GM21528 (cell line): ENCODE results near the gene HOXB7.

Experiments used
- ATAC-seq: cut with Tn5 transposase; IDR thresholded peaks from one replicate; pipeline ENCODE4 v1.9.1; 2021; ENCODE audit warnings: mild to moderate bottlenecking, moderate library complexity; ENCODE audit not compliant: unreplicated experiment, low FRiP score

HOXB7 gene

DNA sequence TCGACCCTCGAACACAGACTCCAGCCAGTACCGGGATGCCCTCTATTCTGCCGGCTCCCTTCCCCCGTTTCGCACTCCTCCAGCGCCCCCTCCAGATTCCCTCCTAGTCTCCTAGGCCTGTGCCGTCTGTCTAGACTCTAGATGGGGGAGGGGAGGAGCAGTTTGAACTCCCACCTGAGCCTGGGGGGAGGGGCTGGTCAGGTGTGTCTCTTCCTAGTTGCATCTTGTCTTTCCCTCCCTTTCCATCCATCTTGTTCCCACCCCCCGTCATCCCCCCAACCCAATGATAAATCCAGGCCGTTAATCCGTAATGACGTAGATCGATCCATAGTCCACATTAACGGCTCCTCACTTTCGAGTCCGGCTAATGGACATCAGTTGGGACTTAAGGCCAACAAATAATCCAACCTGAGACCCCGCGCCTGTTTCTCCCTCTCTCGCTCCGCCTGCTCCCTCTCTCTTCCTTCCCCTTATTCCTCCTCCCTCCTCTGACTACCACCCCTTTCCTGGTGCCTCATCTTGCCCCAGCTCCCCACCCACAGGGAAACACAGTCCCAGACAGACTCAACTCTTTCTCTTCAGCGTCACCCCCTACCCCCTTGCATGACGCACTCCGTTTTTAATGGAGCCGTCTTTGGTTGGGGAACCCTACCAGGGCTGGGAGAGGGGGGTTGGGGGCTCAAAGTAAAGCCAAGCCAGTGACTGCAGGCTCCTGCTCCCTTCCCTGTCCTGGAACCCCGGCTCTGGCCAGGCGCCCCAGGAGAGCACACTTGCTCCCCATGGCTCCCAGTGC lies 13.9 kb downstream of the HOXB7 start:
- ATAC-seq = no peak

DNA sequence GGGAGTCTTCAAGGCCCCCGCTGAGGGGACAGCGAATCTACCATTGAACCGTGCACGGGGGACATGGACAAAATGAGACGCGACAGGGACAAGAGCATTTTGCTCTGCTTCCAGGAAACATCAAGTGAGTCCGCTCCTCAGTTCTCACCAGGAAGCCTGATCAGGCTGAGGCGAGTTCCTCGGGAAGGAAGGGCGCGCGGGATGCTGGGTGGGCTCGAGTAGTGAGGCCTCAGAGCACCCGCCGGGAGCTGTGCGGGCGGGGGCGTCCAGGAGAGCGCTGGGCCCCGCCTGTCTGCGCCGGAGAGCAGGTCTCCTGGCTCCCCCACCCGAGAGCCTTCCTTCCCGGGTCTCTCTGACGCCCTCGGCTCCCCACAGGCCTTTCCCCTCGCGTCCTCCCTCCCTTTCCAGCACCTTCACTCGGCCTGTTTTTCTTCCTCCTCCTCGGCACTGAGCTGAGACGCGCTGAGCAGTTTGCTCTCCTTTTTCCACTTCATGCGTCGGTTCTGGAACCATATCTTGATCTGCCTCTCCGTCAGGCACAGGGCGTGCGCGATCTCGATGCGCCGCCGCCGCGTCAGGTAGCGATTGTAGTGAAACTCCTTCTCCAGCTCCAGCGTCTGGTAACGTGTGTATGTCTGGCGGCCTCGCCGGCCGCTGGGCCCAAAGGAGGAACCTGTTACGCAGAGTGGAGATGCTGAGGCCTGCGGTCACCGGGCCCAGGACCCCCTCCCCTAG lies 14.7 kb downstream of the HOXB7 start:
- ATAC-seq = no peak

DNA sequence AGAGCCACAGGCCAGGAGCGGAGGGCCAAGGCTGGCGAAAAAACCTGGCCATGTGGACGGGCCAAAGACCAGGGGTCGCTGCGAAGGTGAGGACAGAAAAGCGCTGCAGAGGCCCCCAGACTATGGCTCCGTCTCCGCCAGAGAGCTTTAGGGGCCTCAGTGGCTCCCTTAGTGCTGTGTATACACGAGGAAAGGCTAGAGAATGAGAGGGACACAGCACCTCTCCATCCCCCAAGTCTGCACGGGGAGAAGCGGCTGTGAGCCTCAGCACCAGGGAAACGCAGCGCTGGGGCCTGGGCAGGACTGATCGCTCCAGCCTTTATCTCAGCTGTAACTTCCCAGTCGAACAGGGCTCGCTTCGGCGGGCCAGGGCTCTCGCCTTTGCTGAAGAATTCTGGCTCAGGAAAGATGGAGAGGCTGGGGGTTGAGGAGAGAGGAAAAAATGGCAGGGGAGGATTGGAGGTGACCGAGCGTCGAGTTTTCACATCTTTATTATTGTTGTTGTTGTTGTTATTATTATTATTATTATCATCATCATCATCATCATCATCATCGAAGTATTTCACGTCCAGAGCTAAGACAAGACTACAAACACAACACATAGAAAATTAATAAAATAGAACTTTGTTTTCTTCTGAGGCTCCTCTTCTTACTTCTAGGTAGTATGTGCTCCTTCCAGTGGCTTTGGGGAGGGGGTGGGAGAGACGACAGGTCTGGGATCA lies 15.4 kb downstream of the HOXB7 start:
- no peak for ATAC-seq

- ATAC-seq = no peak
Observed at GRCh38 chr17:48594538-48595277, 16.1 kb downstream of the HOXB7 start.

DNA sequence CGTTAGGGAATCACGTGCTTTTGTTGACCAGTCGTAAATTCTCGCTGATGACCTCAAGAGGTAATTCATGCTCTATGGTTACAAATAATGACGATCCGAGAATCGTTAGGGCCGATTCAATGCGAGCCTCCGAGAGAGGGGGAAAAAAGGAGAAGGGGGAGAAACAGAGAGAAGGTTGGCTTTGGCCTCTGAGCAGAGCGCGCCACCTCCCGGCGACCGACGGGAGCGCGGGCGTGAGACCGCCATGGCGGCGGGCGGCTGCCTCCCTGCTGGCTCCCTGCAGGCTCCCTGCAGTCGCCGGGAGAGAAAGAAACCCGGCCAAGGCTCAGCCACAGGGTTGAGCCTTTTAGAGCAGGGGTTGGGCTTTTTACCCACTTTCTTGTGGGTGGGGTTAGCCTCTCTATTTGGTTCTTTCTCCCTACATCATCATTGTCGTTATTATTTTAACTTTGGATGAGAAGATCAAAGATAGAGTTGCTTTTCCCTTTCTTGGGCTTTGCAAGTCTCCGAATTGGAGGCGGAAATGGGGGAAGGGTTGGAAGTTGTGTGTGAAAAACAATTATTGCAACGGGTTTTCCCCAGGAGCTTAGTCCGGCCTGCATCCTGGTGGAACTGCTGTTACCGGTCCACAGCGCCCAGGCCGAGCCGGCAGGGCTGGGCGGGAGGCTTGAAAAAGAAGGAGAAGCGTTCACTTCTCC lies 16.8 kb downstream of the HOXB7 start:
- ATAC-seq = no peak

DNA sequence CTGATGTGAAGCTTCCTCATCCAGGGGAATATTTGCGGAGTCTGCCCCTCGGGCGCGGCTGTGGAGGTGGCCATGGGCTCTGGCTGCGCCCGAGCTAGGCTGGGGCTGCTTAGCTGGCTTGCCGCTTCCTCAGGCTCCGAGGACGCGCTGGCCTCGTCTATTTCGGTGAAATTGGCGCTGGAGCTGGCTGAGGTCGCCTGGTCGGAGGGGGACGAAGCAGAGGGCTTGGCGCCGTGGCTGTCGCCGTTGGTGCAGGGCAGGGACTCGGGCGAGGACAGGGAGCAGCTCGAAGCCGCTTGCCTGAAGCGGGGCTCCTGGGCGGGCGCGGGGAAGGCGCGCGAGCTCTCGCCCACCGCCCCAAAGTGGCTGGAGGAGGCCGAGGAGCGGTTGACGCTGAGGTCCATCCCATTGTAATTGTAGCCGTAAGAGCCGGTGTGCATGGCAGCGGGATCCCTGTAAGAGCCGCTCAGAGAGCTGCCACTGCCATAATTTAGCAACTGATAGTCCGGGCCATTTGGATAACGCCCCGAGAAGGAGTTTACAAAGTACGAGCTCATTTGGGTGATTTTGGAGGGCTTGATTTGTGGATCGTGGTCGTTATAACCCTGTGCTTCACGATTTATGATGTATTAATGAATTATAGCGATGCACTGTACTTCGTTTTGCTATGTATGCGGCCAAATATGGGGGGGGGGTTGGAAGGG lies 17.5 kb downstream of the HOXB7 start, which contains the start of gene HOXB5:
Gene HOXB5, minus strand, starts transcription at position 654 of the 704 bp plus-strand sequence. Its CDS starts 97 bp downstream, at position 557.
- no peak for ATAC-seq

- no peak for ATAC-seq
Observed at GRCh38 chr17:48592577-48592976, 18.2 kb downstream of the HOXB7 start.

DNA sequence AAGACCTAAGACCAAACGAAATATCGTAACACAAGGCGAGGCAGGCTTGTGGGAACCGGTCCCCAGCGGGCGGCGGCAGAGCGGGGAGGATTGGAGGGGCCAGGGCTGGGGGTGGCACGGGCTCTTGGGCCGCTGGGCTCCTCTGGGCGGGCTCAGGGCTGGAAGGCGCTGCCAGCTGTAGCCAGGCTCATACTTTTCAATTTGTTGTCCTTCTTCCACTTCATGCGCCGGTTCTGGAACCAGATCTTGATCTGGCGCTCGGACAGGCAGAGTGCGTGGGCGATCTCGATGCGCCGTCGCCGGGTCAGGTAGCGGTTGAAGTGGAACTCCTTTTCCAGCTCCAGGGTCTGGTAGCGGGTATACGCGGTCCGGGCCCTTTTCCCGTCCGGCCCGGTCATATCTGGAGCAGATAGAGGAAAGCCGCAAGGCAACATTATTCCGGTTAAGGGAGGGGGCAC lies 18.7 kb downstream of the HOXB7 start:
- no peak for ATAC-seq

DNA sequence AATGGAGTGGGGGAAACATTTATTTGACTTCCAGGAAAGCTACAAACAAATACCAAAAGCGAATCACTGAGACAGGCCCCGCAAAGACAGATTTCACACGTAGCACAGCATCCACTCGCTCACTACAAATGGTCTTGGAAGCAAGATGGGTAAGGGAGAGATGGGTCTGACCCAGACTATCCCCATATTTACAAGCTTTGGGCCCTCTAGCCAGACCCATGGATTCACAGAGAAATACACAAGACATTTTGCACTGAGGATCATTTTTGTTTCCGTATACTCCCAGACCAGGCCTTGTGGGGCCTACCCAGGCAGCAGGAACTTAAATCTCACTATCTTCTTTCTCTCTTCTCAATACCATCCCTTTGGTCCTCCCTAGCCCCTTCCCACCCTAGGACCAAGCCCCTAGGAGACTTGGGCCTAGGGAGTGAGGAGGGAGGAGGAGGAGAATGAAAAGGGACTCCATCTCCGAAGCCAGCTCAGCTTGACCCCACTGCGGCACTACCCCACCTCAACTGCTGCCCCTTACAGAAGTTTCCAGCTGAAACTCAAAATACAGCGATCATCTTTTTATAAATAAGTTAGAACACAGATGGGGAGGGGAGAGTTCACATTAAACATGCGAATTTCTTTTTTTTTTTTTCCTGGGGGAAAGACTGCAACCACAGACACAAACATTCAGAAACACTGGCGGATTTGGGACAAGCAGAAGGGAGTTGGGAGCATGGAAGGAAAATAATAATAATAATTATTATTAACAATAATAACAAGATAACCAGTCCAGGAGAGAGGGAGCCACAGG lies 19.4 kb downstream of the HOXB7 start:
- no peak for ATAC-seq

DNA sequence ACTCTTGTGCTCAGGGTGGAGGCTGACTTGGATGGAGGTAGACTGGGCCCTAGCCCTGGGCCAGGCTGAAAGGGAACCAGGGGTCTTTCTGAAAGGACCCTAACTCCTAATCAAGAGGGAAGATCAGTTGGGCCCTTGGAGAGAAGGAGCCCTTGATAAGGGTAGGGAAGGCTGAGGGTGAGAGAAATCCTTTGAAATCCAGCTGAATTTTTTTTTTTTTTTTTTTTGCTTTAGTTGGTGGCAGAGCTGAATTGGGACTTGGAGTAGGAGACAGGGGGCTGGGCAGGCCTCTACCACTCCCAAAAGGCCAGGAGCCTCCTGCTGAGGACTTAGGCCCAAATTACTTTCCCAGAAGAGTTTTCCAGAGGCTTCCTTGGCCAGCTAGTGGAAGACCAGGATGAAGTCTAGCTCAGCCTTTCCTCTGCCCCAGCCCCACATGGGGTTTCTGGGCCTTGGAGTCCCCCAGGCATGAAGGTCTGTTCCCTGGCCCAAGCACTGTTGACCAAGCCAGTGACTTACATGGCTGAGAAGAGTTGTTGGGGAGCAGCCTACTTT lies 20.1 kb downstream of the HOXB7 start:
- ATAC-seq = no peak

DNA sequence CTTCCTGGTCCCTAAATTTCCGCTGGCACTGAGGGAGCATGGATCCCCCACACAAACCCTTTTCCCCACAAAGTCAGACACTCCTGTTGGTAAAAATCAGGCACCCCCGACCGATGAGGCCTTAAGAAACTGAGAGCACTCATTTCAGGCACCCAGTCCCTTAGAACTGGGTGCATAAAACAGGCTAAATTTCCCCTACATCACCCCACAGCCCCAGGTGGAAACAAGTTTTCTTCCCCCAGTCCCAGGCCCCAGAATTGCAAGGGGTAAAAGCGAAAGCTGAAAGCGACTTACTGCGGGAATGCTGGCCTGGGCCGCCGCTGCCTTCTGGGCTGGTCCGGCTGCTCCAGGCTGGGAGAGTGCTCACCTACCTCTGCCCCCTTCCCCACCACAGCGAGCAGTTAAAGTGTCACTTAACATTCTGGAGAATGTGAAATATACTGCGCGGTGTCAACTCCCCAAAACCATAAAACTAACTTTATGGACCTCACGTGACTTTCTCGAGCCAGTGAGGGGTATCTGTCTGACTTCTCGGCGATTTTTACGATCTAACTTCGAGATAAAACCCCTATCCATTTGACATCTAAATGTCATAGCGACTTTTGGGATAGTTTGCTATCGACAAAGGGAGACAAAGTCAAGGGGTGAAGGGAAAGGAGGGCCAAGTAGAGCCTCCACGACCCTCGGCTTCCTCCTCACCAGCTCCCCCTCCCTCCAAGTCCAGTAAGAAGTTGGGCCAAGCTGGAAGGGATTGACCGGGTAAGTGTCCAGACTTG lies 20.8 kb downstream of the HOXB7 start, which contains the start of gene HOXB3:
Gene HOXB3, minus strand, starts transcription at position 411 of the 776 bp plus-strand sequence. CDS start 37,767 bp downstream, outside the sequence.
- no peak for ATAC-seq

DNA sequence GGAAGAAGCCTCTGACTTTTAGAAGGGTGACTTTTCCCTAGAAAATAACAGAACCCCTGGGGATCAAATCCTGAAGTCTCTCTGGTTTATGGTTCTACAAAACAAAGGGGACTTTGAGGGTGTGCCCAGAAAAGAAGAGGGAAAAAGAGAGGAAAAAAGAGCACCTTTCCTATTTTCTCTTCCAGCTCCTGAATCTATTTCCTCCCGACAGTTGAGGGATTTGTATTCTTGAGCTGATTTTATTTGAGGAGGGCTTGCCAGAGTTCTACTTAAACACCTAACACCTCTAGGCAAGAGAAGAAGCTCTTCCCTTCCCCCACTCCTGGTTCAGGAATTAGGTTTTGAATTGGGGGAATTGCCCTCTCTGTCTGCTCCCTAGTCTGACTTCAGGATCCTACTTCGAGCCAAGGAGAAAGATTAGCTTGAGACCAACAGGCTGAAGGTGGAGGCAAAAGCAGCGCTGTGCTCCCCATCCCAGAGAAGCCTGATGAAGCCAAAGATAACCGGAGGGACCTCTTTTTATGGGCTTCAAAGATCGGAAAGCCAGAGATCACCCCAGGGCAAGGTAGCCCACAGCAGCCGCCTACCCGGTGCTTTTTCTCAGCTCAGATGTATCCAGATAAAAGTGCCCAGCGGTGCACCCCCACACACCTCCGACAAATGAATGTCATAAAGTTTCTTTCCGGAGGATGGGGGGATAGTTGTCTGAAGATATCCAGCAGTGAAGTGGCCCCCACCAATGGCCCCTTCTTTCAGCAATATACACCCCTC lies 21.6 kb downstream of the HOXB7 start:
- no peak for ATAC-seq

- no peak for ATAC-seq
Observed at GRCh38 chr17:48588528-48588927, 22.3 kb downstream of the HOXB7 start.

- ATAC-seq = no peak
Observed at GRCh38 chr17:48588074-48588415, 22.8 kb downstream of the HOXB7 start.

DNA sequence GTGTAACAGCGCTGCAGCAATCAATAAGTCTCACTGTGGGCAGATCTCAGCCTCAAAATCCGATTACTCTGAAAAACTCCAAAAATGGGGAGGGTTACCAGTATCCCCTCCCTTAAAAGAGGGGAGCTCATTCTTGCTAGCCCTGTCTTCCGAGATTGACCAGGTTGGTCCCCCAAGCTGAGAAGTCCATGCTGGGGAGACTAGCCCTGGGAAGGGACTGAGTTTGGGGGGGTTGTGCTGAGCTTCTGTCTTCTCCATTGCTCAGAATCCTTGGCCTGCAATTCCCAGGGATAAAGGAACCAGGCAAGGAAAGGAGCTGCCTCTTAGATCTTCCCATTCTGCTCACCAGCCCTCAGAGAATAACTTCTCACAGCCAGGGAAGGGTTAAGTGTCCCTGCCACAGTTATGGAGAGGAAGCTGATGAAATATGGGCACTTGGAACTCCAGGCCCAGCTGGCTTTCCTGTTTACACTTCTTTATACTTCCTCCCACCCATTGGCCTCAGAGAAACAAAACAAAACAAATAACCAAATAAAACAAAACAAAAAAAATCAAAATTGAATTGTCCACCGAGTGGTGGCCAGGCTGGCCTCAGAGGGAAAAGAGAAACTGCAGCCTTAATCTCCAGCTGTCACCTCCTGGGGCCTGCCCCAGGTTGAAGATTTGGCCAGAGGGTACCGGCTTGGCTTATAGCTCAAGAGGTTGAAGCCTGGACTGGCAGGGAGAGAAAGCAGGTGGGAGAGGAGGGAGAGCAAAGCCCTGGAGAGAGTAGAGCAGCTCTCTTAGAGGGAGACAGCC lies 23.3 kb downstream of the HOXB7 start:
- ATAC-seq = no peak
